ENCODE data around the gene MIOX. TPM values are rescaled to one million over a fixed set of nuclear protein-coding genes. Genes with fewer than 3 reads are reported as not detected.

MIOX gene
- total and polyA plus RNA-seq, 10 of the 15 experiments (the other 5 are each of a cell fraction or from before 2014, with no cell fraction given), result 0.10 to 0.31 TPM; not detected in 8

GRCh38 chr22:50531962-50532674, 45.5 kb downstream of the MIOX start (continued):
- TF ChIP-seq FOXM1 (IDR thresholded peaks at IDR 0.05; ENCODE audit: low read depth, low read length), result no peak
- TF ChIP-seq MLLT1 (IDR thresholded peaks at IDR 0.05), result peak; percentile 89
- peak; percentile 14; the same call in 1 of the 2 replicates for TF ChIP-seq POLR2AphosphoS5 (IDR thresholded peaks at IDR 0.05; ENCODE audit: low read length)
- TF ChIP-seq IKZF1 (conservative IDR thresholded peaks at IDR 0.05), result peak; percentile 46

GRCh38 chr22:50532824-50533796, 46.5 kb downstream of the MIOX start:
- H3K27ac ChIP-seq (ENCODE audit: control insufficient read depth, insufficient read depth), result peak overlapping the region; percentile 100
- ATAC-seq, result no peak
- no peaks in the 10 kb centered on the region for H3K9me3 ChIP-seq (replicated peaks; ENCODE audit: control insufficient read depth, insufficient read depth, low read length)
- BruUV-seq (replicated peaks), result no TSS peak
- RAD21 ChIA-PET (ENCODE audit: unreplicated experiment), result interaction anchor here (0.7 to 2.6 kb wide), 7 partner anchors 8 to 88 kb away, joined by 3 to 9 read pairs (median 4); partner anchors contain the start of gene KLHDC7B
- intact Hi-C loops (cut with micrococcal nuclease; ENCODE audit: unreplicated experiment), result no loop called here
- no peaks in the 10 kb centered on the region; a peak in 2 of 4 replicates for H3K36me3 ChIP-seq (ENCODE audit: control insufficient read depth in 2 of 2, insufficient read depth in 2 of 2, low read length in 1 of 2)
- DNase-seq (ENCODE audit: low read depth, low spot score), result no peak
- H3K4me3 ChIP-seq, result peak overlapping the region; percentile 78
- SMC1A ChIA-PET (ENCODE audit: uncharacterized antibody, unreplicated experiment), result interaction anchor here (1.1 to 3.3 kb wide), 3 partner anchors 8 to 88 kb away, joined by 4 to 18 read pairs (median 13); partner anchors contain the start of gene SCO2
- no peak for FAIRE-seq
- H3K4me1 ChIP-seq (ENCODE audit: control insufficient read depth, insufficient read depth, low read length), result peaks cover 50% of the 10 kb centered on the region
- H3K9ac ChIP-seq (ENCODE audit: control insufficient read depth, insufficient read depth, low read length), result peak overlapping the region; percentile 100
- WGBS (ENCODE audit: insufficient coverage, insufficient replicate concordance, low lambda C conversion rate, missing lambda C conversion rate), result 94% methylated on average over 19 of the region's 19 CpGs
- no peaks in the 10 kb centered on the region for H3K27me3 ChIP-seq (replicated peaks in 1 of 2; ENCODE audit: control insufficient read depth in 2 of 2, insufficient read depth in 2 of 2, low read length in 1 of 2)
- H3K79me2 ChIP-seq (ENCODE audit: control insufficient read depth, insufficient read depth, low read length), result peaks cover 48% of the 10 kb centered on the region
- POLR2A ChIA-PET, result interaction anchor here (1.1 to 10.0 kb wide), 9 partner anchors 6 to 227 kb away, joined by 3 to 232 read pairs (median 8); partner anchors contain the start of genes CHKB, KLHDC7B, LMF2 and NCAPH2
- in situ Hi-C loops (cut with MboI), result loop anchor here (10.0 kb wide), 1 partner anchor 568 kb away; the partner anchor contains the start of gene PIM3
- peak; percentile 89 for TF ChIP-seq MLLT1 (IDR thresholded peaks at IDR 0.05)
- TF ChIP-seq IRF4 (IDR thresholded peaks at IDR 0.05; ENCODE audit: low read depth, low read length), result no peak
- H2AFZ ChIP-seq (ENCODE audit: control insufficient read depth, low read depth, low read length), result no peak overlapping the region
- no peaks in the 10 kb centered on the region for H4K20me1 ChIP-seq (ENCODE audit: control insufficient read depth, insufficient read depth)
- CTCF ChIA-PET, result interaction anchor here (0.6 to 1.6 kb wide), 2 partner anchors 8 to 88 kb away, joined by 4 to 6 read pairs; partner anchors contain the start of gene SCO2
- peak overlapping the region; percentile 71 for H3K4me2 ChIP-seq (ENCODE audit: control insufficient read depth, insufficient read depth)
